Activated CD4-positive, alpha-beta T cell treated with anti-CD3 and anti-CD28 coated beads, Interleukin-2, Interleukin-4, amounts not matched to agents 100 ng/mL and 50 ng/mL, durations not matched to agents 16 hours and 8 hours (primary cell): Measurements from ENCODE around the gene CLMP.

Experiments used
- DNase-seq: peaks from one replicate; pipeline ENCODE4 v3.0.0-alpha.2; 2020; ENCODE audit warnings: low spot score

CLMP gene

DNA sequence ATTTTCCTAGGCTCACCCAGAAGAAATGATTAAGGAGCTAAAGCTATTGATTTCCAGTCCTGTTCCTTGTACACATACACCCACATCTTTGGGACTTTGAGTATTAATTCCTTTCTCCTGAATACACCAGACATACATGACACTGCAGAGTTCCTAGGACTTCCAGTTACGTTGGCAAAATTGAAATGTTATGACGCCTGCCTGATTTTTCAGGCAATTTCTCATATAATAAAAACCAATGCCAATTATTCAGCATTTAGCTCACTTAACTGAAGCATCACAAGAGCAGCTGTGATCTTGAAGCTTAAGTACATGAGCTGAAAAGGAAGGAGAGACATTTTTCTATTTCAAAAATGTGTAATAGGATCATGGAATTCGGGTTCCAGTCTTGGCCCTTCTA is 4.5 kb downstream of the CLMP start:
- DNase-seq, result no peak

- DNase-seq, result no peak
Measured at GRCh38 chr11:123188508-123189165, 6.4 kb downstream of the CLMP start.

DNA sequence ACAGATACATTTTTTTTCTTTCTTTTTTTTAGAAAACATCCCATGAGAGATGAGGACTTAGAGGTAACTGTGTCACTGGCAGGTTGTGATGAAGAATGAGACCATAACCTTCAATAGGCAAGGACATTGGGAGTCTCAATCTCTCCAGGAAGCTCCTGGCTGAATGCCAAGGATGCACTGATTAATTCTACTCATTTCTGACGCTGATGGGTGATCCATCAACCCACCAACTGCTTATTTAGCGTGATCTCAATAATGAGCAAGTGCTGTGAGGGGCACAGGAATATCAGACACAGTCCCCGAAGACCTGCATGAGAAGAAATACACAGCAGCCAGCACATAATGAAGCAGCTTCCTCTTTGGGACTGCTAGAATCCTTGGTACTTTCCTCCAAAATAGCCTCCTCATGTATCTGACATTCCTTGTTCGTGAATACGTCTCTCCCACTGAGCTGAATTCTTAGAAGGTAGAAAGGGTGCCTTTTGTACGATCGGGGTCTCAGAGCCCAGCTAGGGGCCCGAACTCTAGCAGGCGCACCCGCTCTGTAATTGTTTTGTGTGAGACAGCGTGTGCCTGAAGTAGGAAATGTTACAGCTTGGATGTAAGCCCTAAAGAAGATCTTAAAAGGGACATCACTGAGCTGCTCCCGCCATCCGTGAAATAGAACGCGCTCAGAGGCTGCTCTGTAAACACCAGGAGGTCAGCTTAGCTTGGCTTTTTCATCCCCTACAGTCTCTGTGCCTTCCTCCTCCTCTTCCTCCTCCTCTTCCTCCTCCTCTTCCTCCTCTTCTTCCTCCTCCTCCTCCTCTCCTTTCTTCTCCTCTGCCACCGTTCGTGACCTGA is 7.2 kb downstream of the CLMP start:
- DNase-seq, result no peak

DNA sequence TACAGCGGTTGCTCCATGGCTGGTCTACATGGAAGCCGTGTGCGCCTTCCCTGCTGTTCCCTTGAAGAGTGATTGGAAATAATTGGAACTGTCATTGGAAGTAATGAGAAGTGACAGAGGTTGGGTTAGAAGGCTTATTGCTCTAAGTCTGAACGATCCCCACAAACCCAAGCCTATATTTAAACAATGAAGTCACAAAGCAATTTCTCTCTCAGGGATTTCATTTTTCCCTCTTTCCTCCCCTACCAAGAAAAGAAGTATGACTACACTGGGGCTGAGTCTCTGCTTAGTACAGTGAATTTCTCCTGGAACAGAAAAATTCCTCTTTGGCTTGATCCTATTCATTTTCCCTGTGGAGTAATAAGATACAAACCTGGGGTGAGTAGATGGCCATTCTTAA is 7.8 kb downstream of the CLMP start:
- DNase-seq, result no peak

DNA sequence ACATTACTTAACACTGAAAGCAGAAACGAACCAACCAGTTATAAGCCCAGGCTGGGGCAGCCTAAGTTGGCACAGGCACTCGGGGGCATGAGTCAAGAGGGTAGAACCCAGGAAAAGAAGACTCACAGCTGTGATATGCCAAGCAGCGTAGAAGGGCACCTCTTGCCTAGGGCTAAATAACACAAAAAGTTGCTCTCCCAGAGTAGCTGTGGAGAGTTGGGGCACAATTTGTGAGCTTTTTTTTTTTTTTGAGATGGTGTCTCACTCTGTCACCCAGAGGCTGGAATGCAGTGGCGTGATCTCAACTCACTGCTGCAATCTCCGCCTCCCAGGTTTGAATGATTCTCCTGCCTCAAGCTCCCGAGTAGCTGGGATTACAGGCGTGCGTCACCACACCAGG is 8.8 kb downstream of the CLMP start:
- no peak for DNase-seq

DNA sequence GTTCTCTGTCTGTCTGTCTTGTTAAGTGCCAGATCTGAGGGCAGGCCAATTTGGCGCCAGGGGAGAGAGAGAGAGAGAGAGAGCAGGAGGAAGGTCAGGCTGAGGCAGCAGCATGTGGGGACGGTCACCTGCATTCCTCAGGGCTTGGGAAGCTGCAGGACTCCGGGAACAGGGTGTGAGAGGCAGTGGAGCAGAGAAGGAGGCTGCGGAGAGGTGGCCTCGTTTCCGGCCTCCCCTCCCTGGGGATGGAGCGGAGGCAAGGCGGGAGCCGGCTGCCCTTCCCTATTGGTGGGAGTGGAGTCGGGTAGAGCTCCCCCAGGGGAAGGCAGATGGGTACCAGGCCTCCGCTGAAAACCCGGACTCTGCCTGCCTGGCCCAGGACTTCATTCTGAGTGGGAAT is 9.7 kb downstream of the CLMP start:
- no peak for DNase-seq

- no peak for DNase-seq
Measured at GRCh38 chr11:123184531-123184930, 10.5 kb downstream of the CLMP start.

DNA sequence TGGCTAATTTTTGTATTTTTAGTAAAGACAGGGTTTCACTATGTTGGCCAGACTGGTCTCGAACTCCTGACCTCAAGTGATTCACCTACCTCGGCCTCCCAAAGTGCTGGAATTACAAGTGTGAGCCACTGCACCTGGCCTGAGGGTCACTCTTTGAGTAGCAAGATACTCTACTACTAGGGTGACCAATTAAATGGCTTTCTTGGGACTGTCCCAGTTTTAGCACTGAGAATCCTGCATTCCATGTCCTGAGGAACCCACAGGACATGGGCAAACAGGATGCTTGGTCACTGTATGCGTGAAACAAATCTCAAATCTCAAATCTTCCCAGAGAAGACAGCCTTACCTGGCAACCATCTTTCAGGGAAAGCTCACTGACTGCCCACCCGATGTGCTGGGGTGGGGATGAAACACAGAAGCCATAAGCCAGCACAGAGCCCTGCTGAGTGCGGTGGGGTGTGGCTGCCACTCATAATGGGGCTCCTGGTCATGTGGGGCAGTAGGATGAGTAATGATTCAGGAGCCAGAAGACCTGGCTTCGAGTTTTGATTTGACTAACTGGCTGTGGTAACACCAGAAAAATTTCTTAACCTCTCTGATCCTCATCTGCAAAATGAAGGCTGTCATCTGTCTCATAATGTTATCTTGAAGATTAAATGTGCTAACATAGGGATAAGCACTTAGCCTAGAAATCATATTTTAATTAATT is 11.5 kb downstream of the CLMP start:
- peak; percentile 60 for DNase-seq

- no peak for DNase-seq
Measured at GRCh38 chr11:123181767-123182500, 13.1 kb downstream of the CLMP start.

DNA sequence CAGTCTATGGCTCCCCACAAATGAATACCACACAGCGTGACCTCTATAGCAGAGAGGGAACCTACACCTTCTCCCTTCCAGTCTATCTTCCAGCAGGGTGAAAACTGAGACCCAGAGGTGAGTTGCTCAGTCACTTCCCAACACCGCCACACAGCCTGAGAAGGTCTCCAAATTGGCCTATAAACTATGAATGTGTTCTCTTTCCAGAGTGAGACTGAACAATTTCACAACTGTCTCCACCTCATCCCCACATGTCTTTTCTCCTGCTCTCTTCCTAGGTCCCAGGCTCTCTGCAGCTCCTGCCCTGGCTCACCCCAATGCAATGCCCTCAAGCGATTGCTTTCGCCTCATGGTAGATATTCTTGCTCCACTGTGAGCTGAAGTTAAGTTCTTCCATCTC is 14.0 kb downstream of the CLMP start:
- no peak for DNase-seq

GRCh38 chr11:123180574-123180973 is 14.5 kb downstream of the CLMP start:
- DNase-seq, result no peak

DNA sequence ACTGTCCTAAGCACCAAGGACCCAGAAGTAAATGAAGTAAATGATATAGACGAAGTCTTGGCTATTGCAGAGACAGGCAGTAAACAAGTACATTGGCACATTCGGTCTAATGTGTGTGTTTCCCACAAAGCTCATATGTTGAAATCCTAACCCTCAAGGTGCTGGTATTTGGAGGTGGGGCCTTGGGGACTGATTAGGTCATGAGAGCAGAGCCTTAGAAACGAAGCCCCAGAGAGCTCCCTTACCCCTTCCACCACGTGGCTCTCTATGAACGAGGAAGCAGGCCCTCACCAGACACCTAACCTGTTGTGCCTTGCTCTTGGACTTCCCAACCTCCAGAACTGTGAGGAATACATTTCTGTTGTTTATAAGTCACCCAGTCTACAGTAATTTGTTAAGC is 14.9 kb downstream of the CLMP start:
- DNase-seq, result no peak

- no peak for DNase-seq
Measured at GRCh38 chr11:123179586-123179985, 15.5 kb downstream of the CLMP start.

- DNase-seq, result no peak
Measured at GRCh38 chr11:123178186-123178585, 16.9 kb downstream of the CLMP start.

DNA sequence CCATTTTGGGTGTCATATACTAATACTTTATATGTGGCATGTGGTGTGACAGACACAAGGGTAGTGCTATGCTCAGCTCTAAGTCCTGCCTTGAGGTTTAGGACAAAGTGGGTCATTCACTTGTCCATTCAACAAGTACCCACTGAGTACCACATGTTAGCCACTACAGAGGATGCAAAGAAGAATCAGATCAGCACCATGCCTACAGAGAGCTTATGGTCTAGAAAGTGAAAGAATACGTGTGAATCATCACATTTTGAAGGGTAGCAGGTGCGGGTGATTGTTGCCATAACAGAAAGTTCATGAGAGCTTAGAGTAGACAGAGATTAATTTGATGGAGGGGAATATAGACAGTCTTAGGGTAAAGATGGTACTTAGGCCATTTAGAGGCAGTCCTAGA is 18.3 kb downstream of the CLMP start:
- DNase-seq, result no peak

DNA sequence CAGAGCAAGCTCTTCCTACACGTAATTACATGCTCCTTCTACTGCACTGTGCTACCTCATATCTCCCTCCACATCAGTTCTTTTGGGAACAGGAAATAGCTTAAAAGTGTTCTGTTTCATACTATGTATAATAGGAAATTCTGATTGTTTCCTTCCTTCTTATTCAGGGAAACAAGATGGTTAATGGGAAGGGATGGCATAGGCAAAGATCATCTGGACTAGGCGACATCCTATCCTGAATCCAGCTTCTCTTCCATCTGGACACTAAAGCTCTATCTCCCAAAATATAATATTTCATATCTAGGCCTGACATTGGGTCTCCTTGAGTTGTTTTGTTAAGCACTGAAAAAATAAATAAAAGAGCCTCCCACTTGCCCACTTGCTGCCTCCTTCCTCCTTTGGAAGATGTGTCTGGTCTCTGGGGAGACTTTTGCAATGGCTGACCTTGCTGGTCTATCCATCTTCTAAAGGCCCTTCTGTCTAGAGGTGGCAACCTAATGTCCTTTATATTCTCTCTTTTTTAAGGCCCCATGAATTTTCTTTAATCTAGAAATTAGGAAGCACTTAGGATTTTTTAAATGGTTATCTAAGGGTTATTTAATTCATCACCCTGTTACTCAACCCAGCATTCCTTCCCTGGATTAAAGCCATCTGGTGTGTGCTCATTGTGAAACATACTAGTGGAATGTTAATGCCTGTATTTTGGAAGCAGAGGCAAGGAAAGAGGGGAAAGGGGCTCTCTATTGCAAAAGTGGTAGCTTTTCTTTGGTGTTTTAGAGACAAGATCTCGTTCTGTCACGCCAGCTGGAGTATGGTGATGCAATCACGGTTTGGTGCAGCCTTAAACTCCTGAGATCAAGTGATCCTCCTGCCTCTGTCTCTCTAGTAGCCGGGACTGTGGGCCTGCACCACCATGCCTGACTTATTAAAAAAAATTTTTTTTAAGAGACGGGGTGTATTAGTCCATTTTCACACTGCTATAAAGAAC is 20.6 kb downstream of the CLMP start:
- DNase-seq, result no peak

DNA sequence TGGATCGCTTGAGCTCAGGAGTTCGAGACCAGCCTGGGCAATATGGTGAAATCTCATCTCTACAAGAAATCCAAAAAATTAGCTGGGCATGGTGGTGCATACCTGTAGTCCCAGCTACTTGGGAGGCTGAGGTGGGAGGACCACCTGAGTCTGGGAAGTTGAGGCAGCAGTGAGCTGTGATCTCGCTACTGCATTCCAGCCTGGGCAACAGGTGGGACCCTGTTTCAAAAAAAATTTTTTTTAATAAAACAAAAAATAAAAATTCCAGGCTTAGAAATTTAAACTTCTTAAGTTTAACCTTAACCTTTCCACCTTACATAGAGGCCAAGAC is 21.2 kb downstream of the CLMP start:
- DNase-seq, result no peak

DNA sequence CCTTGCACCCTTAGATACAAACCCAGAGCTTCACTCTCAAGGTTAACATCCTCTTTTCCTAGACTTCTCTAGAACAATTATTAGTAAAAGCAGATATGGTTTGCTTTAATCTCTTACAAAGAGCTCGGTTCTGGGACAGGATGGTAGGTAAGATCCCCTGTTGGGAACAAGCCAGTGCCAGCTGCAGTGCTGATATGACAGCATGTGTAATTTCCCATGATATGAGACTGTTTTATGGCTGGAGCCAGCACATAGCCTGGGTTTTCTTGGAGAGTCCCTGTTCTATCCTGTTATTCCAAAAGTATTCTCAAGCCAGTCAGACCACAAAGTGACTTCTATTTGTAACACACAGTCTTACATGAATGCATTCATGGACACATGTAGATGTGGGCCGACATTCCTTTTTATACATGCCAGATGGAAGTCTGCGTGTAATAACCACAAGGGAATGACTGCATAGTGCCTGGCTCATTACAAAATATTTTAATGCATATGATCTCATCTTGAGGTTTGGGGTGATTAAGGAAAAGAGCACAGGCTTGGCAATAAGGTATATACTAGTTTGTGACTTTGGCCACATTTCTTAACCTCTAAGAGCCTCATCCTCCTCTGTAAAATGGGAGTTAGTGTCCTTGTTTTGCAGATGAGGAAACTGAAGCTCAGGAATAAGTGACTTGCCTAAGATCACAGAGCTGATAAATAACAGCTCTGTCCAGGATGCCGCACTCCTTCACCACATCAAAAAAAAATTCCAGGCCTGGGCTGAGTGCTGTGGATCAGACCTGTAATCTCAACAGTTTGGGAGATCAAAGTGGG is 21.8 kb downstream of the CLMP start:
- no peak for DNase-seq

DNA sequence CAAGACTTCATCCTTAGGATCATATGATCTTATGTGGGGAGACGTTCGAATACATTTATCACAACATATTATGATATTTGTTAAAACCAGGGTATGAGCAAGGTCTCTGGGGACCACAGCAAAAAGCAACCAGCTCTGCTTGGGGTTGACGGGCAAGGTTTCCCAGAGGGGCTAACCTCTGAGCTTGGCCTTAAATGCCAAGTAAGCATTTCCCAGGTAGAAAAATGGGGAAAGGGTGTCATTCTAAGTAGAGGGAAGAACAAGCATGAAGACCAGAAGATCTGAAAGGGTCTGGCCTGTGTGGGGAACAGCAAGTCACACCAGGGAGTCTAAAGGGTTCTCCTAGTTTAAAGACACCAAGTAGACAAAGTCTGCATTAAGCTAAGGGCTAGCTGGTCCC is 24.1 kb downstream of the CLMP start:
- DNase-seq, result no peak

GRCh38 chr11:123169821-123170220 is 25.2 kb downstream of the CLMP start:
- DNase-seq, result no peak
